CD4-positive, alpha-beta T cell treated with Interferon gamma for 1 hour (primary cell): ENCODE results near the gene MECR.
"Not testable (repeated sequence)": the region's sequence is repeated elsewhere in the genome, so short reads cannot be mapped to it uniquely, and the experiment has no call there.

Source experiments
- DNase-seq: peaks from one replicate; pipeline ENCODE4 v3.0.0-alpha.2; 2020

MECR gene

DNA sequence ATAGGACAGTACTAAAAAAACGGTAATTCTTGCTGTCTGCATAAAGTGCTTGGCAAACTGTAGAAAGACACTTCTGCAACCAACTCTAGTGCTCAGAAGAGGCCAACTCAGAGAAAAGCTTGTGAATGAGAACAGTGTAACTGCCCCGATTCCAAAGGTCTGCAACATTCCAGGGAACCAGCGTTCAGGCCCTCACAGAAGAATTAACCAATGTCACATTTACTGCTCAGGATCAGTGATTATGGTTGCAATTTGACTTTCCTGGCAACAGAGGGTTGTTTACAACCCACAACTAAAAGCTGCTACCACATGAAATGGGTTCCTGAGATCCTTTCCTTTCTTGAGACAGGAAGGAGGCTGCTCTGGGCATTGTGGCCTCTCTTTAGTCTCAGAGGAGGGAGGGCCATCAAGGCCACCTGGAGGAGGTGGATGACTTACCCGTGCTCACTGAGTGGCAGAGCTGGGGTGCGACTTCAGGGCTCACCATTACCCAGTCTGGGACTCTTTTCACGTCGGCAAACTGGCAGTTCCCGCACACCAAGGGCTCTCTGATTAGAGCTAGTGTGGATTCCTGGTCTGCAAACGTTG is 64.3 kb downstream of the MECR start:
- DNase-seq: no peak

- DNase-seq: no peak
Observed at GRCh38 chr1:29164588-29164987, 66.1 kb downstream of the MECR start.

- DNase-seq: no peak
Observed at GRCh38 chr1:29162476-29163138, 68.1 kb downstream of the MECR start.

DNA sequence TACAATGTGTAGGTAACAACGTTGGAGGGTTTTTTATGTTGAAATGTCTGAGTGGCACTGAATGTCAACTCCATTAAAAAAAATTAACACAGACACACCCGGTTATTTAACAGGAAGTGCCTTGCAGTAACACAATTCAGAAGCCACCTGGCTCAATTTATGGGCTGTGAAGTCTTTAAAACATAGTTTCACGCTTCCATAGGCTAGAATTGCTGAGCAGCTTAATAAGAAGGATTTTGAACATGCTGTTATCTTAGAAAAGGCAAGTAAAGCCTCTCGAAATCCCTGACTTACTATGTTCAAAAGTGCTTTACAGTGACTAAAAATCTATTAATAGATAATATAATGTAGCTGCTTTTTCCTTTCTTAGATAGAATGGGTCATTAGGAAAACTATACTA is 68.7 kb downstream of the MECR start:
- DNase-seq: no peak

DNA sequence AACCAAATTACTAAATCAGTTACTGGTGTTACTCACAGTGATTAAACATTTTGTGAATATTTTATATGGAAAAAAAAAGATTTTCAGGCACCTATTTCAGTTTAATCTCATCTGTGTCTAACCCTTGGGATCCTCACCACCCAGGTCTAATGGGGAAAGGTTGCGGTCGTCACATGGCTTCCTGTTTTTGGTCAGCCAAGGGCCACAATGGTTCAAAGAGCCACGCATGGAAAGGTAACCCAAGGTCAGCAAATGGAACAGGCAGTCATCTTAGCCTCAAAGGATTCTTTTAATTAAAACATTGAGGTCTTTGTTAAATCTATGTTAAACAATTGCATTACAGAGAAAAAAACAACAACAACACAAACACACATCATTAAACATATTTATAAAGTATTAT is 71.0 kb downstream of the MECR start:
- no peak for DNase-seq

- DNase-seq: no peak
Observed at GRCh38 chr1:29157269-29157601, 73.5 kb downstream of the MECR start.

DNA sequence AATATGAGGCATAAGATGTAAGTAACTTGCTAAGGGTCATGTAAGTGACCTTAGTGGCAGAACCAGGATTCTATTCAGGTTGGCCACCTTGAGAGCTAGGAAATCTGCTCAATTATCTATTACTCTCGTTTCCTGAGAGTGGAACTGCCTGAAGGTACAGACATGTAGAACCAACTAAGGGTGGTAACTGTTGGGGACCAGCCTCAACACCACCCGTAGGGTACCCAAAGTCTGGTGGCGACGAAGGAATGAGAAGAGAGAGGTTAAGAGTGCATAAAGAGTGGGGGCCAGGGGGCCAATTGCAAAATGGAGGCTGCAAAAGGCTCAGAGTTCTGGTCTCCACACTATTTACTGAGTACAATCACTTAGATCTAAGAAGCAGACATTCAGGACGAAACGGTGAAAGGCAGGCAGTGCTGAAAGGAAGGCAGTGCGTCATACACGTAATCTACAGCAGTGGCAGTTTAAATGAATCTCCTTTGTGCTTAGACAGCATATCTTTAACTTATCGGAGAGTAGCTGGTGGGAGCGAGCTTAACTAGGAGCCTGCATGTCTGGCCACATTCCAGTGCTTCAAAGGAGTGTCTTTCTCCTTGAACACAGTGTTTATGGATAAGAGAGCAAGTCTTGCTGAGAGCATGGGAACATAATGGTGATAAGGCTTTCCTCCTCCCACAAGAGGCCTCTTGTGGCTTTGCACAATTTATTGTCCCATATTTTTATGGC is 74.0 kb downstream of the MECR start:
- DNase-seq: no peak

- no peak for DNase-seq
Observed at GRCh38 chr1:29152046-29152805, 78.5 kb downstream of the MECR start.

DNA sequence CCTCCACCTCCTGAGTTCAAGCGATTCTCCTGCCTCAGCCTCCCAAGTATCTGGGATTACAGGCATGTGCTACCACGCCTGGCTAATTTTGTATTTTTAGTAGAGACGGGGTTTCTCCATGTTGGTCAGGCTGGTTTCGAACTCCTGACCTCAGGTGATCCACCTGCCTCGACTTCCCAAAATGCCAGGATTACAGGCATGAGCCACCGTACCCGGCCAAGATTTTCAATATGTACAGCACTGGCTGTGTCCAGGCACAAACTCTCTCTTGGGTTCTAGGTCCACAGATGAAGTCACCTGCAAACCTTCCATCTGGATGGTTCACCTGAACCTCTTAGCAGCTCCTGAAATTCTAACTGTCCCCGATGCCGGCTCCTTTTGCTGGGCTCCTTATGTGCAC is 80.4 kb downstream of the MECR start:
- not testable (repeated sequence) for DNase-seq

DNA sequence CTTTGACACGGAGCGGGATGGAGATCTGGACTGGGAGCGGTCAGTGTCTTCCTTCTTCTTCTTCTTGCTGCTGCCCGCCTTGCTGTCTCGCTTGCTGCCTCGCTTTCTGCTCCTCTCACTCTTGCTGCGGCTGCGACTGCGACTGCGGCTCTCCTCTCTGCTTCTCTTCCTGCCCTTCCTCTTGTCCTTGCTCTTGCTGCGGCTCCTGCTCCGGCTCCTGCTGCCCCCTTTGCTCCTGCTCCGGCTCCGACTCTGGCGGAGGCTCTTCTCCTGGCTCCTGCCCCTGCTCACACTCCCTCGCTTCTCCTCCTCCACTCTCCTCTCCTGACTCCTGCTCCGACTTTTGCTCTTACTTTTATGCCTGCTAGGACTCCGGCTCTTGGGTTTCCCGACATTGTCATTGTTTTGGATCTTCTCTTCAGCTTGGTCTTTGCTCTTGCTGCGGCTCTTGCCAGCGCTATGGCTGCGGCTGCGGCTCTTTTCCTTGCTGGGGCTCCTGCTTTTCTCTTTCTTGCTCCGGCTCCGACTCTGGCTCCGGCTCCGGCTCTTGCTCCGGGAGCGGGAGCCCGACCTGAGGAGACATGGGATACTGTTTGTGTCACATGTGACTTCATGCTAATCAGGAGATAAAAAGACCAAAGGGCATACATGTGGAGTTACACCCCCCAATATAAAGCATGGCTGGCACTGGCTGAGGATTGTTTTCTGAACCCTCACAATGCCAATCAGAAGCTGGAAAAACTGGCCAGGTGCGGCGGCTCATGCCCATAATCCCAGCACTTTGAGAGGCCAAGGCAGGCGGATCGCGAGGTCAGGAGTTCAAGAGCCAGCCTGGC is 81.9 kb downstream of the MECR start:
- DNase-seq: no peak

- no peak for DNase-seq
Observed at GRCh38 chr1:29145739-29146437, 84.8 kb downstream of the MECR start.

- no peak for DNase-seq
Observed at GRCh38 chr1:29144178-29144577, 86.6 kb downstream of the MECR start.

- DNase-seq: no peak
Observed at GRCh38 chr1:29142714-29143113, 88.0 kb downstream of the MECR start.
